GM21717 (cell line): ENCODE results near the gene PSAP.

Experiments used
- ATAC-seq: cut with Tn5 transposase; IDR thresholded peaks from one replicate; pipeline ENCODE4 v1.9.1; 2021; ENCODE audit warnings: mild to moderate bottlenecking, moderate library complexity; ENCODE audit not compliant: unreplicated experiment

The PSAP gene

DNA sequence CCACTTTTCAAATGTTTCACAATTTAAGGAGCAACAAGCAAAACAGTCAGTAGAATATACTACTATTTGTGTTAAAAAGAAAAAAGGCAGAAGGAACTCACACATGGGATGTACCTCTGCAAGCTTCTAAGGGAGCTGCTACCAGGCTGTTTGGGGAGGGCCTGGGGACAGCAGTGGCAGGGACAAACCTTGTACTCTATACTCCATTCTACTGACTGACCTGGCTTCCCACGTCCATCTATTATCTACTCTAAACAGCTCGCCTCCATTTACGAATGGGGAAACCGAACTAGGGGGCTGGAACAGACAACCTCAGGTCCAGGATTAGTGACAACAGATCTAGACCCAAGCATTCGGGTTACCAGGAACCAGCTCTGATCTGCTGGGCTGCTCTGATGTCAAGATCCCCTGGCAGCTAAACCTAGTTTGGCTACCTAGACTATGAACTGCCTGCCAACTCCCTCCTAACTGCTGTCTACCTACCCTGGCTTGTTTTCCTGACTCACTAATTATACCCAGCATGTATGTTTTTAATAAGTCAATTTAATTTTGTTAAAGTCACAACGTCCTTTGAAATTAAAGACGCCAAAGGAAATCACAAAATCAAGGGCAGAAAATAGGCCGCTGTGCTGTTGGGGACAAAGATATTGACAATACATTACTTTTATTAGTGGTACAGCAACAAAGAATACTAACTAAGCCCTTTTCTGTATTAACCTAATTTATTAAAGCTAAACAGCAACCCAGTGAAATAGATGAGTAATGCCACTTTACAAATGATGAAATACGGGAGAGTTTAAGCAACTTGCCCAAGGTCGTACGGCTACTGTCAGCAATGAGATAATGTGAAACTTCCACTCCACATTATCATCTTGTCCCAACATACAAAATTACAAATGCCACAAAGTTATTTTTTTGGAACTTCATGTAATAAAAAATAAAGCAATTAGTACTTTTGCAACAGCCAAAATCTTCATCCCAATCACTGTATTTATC, 5.3 kb downstream of the PSAP start:
- ATAC-seq, result no peak

DNA sequence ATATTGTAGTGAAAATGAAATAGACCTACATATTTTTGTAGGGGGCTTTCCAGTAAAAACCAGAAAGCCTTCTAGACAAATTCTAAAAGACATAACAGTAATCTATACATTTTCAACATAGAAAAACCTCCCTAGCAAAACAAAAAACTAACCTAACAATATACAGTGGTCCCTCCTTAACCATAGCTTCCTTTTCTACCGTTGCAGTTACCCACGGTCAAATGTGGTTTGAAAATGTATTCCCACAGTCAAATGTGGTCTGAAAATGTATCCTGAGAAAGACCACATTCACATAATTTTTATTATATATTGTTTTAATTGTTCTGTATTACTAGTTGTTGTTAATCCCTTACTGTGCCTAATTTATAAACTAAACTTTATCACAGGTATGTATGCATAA, 6.4 kb downstream of the PSAP start:
- no peak for ATAC-seq

DNA sequence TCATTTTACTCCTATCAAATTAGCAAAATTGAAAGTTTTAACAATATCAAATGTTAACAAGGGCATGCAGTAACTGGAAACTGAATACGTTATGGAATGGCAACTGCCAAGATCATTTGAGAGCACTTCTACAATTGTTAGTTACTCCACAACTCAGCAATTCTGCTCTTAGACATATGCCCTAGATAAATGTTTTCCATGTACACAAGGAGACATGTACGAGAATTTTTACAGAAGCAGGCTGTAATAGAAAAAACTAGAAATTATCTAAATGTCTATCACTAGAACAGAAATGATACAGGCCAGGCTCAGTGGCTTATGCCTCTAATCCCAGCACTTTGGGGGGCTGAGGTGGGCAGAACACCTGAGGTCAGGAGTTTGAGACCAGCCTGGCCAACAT, 7.0 kb downstream of the PSAP start:
- no peak for ATAC-seq

DNA sequence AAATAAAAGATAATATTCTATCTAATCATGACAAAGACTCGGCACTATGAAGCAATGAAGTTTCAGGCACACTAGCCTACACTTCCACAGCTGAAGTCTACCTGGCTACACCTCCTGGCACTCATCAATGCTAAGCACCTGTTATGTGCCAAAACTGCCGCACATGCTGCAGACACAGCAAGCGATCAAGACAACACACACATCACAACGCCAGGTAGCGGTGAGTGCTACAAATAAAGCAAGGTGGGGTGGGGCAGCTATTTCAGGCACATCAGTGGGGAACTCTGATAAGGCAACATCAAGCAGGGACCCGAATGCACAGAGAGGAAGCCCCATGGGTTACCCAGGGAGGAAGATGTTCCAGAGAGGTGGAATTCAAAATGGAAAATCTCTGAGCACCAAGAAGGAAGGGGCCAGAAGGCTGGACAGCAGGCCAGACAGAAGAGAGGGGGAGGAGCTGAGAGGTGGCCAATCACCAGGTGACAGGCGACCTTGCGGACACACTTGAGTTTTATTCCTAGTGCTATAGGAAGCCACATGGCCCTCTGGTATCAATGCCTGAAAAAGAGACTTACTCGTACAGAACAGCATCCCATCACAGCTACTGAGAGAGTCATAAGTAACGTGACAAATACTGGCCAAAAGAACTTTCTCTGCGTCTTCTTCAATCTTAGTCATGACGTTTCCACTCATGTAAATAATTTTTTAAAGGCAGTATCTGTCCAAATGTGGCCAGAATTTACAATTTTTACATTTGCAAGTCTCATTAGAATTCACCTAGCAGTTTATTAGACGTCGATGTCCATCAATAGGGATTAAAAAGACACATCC, 8.0 kb downstream of the PSAP start:
- ATAC-seq, result no peak

DNA sequence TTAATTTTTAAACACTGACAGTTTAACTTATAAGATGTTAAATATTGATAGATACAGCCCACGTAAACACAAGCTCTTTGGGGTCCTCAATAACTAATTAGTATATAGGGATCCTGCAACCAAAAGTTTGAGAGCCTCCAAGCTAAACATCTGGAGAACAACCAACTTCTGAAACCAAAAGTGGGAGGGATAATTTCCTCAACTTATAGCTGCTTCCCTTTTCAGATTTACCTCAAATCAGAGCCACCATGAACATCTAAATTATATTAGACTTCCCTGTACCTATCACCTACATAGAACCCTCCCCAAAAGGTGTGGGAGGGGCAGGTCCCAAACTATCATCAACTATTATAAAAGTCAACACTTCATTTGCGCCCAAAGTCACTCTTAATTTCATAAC, 8.6 kb downstream of the PSAP start:
- ATAC-seq, result no peak

DNA sequence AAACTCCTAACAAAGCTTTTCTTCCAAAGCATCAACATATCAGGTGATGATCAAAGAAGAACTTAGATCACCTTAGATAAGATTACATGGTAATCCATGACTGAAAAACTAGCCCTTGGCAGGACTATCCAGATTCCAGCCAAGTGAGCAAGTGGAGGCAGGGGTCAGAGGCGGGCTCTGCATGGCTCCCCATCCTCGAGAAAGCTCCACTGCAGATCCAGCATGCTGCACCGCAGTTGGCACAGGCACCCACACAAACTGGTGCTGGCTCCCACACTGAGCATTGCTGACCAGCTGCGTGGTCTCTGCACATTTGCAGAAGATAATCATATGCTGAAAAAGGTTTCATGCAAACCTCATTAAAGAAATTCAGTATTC, 10.1 kb downstream of the PSAP start:
- no peak for ATAC-seq

DNA sequence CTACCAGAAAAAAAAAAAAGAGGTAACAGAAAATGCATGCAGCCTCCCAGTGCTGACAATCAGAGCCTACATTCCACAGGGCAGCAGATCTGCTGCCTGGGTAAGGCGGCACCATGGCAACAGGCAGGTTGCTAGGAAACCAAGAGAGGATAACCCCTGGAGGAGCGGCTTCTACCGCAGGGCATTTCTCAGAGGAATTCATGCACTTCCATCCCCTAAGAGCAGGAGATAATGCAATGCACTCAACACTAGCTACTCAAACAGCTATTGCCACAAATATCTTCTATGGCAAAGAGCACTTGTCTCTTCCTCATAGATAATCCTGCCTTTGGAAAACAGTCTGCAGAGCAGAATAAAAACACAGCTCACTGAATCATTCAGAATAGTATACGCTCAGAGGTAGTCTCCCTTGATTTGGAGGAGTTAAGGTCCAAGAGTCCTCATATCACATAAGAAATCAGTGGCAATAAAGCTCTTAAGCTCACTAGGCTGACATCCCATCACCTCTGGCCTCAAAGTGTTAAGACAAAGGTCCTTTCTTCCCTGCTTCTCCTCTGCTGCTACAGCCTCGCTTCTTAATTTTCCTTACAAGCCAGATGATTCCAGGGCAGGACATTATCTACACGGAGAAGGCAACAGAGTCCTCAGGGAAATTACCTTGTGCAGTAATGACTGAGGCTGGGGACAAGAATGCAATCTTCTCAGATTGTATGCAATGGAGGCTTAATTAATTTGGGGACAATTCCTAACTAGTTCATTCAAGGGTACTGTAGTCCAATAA, 10.7 kb downstream of the PSAP start:
- no peak for ATAC-seq

DNA sequence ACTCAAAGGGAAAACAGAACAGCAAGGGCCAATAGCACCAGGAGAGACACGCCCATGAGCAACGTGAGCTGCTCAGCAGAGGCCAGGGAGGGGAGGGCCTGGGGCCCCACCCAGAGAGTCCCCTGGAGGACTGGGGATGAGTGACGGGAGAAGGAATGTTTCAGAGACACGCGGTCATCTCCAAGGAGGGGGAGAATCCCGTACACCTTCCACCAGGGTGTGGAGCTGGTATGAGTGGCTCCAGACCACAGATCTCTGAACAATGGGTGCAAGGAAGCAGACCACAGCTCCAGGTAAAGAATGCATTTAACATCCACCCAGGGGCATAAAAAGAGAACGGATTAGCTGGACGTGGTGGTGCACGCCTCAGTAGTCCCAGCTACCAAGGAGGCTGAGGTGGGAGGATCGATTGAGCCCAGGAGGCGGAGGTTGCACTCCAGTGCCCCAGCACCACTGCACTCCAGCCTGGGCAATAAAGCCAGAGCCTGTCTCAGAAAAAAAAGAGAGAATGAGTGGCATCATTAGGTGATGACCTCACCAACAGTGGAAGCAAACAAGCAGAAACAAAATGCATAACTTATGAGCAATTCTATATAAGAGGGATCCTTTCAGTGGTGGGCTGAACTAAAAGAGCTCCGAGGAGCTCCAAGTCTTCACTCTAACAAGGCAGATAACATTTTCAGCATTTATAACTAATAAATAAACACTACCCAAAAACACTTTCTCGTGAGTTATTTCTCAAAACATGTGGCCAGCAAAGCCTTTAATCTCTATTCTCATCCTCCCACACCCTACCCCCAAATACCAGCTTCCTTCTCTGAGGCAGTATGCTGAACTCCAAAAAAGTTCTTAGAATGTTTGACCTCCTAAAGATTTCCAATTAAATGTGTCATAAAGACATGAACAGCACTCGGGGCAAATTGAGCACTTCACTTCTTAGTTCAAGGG, 12.5 kb downstream of the PSAP start:
- ATAC-seq, result no peak

DNA sequence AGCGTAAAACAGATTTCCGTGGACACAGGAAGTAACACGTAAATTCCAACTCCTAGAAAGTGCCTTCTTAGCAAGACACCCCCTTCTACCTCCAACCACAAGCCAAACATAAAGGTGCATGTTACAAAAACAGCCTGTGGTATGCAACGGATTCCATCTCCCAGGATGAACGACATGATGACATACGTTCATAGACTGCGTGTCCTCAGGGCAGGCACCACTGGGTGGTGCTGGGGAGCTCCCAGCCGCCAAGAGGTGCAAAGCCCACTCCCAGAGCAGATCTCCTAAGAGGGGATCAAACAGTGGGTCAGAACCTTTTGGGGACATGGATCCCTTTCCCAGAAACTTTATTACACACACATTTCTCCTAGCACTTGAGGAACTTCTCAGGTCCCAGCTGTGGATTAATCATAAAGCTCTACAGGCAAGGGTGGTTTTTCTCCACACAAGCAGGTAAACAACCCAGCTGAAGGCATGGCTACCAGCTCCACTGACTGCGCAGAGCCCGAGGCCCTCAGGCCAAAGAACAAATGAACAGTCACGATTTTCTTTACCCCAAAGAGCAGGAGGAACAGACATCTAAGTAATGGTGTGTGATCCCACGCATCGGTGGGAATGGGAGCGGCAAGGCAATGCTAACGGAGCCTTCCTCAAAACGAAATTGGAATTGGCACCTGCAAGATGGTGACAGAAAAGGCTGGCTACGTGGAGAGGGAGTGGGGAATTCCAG, 13.8 kb downstream of the PSAP start:
- ATAC-seq, result no peak

DNA sequence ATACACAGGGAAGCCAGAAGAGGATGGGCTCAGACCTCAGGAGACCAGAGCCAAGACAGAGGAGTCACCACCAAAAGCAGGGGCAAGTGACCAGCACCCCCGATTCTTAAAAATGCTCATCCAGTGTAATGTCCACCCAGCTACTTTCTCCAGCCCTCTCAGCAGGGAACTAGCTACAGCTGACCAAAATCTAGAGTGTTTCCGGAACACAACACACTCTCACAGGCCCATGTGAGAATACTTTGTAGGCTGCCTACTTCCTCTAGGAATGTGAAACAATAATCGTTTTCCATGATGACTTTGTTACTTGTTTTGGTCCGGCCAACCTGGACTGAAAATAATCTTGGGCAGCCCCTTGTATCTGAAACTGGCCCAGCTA, 14.5 kb downstream of the PSAP start:
- ATAC-seq, result peak; percentile 20

DNA sequence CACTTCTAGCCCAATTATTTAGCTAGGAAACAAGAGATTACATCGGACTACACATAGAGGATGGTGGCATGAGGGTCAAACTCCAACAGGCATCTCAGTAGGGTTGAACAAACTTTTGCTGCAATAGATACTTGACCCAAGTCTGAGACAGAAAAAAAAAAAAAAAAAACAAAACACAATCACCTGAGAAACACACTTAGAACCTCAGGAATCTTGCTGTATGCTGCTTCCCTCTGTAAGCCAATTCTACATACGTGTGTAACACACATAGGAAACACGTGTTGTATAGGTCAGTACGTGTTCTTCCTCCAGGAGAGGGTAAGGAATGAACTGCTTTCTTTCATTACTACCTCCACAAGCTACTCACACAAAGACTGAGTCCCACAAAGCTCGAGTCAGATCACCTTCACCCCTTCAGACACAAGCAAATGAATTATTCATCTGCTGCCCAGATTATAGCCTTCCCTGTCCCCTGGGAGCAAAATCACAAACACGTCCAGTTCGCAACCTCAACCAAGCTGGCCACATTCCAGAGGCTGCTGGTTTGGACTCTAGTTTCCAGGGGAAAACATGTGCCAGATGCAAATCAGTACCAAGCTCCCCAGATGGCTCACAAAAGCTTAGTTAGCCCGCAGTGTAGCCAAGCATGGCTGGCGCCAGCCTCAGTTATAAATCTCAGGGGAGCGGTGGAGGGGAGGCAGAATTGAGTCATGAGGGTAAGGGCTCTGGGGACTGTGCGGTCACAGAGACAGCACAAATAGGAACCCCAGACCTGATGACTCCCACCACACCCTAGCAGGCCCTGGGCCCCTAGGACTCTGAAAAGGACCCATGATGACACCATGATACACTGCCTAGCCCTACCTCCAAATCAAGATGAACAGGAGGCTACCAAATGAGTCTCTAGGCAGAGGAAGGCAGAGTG, 15.1 kb downstream of the PSAP start:
- peak; percentile 82 for ATAC-seq

DNA sequence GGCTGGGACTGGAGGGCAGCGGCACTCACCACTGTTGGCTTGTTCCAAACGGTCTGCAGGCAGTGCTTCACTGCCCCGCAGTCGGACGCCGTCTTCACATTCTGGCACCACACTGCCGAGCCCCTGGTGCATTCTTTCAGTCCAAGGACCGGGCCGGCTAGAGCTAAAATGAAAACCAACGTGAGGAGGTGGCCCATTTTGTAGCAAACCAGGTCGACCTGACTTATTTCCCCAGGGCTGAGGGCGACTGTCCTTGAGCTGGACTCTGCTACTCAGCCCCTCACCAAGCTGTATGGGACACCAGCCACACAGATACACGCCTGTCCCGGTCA, 16.7 kb downstream of the PSAP start:
- ATAC-seq, result no peak

DNA sequence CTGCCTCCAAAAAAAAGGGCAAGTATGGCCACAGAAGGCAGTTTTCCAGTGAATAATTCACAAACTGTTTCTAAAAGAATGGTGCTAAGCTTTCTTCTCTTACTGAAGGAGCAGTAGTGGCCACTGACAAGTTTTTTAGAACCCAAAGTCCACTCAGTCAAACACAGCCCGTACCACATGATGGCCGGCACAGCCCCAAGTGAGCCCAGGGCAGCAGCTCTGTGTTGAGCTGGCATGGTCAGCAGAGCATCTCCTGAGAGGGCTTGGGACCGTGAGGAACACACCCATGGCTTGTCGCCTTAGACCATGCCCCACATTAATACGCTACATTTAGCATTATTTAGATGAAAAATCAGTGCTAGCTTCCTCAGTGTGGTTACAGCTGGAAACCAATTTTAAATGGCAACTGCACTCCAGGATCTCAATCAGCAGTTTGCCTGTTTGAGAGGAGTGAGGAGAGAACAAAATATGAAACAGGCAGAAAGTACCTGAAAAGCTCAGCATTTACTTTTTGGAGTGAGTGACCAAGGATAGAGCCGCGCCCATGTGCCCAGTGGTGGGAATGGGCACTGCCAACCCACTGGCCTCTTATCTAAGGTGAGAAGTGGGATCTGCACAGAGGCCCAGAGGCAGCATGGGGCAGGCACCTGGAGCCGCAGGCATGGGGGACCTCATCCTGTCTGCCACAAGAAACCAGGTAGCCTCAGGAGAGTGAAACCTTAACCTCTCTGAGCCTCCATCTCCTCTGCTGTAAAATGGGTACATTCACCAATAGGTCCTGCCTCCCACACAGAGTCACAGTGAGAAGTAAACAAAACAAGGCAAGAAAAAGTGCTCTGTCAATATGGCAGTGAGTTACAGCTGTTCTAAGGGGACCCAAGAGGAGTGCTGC, 17.4 kb downstream of the PSAP start:
- ATAC-seq, result no peak

DNA sequence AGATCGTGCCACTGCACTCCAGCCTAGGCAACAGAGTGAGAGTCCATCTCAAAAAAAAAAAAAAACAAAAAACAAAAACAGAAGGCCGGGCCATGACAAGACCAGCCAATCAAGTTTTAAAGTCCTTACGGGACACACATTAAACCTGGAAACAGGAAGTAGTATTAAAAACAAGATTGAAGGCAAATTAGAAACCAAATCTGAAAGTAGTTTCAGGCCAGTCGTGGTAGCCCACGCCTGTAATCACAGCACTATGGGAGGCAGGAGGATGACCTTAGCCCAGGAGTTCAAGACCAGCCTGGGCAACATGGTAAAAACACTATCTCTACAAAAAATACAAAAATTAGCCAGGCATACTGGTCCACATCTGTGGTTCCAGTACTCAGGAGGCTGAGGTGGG, 18.1 kb downstream of the PSAP start:
- ATAC-seq, result no peak

DNA sequence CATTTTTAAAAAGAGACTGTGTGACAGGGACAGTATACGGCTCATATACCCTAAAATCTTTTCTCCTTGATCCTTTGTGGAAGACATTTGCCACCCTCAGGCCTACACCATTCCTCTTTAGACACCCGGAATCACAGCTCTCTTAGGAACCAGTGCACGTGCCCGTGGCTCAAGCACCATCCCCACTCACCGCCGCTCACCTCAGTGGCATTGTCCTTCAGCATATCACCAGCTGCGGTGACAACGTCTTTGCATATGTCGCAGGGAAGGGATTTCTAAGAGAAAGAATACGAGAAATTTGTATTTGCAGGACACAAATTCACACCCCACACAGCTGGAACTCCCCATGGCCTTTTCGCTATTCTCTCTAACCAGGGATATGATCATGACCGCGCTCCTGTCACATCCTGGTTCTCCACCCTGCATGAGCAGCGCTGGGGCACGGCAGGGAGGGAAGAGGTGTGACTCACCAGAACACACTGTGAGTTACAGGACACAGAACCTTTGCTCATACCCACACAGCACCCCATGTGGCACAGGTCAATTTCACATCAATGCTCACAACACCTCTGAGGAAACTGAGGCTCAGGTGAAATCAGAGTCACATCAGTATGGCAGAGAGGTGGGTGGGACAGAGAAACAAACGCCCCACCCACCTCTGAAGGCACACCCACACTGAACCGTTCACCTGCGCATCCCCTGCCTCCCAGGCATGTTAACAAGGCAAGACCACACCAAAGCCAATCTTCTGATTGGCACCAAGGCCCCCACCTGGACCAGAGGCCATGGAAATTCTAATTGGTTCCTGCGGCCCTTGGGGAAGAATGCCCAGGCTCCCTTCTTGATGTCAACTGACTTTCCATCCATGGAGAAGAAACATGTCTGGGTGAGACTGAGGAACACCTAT, 19.2 kb downstream of the PSAP start:
- no peak for ATAC-seq

DNA sequence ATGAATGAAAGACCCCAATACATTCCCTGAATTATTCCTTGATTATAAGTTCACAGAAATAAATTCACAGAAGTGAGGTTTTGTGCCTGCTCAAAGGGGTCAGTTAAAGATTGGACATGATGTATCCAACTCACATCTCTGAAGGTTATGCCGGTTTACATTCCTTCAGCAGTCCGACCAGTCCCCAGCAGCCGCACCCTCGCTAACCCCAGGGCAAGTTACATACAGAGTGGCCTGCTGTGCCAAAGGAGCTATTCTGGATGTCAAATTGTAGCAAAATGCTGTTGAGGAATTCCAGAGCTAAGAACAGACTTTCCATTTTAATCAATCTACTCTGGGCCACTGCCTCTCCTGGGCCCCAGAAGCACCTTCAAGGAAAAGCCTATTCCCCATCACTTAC, 20.3 kb downstream of the PSAP start:
- no peak for ATAC-seq

DNA sequence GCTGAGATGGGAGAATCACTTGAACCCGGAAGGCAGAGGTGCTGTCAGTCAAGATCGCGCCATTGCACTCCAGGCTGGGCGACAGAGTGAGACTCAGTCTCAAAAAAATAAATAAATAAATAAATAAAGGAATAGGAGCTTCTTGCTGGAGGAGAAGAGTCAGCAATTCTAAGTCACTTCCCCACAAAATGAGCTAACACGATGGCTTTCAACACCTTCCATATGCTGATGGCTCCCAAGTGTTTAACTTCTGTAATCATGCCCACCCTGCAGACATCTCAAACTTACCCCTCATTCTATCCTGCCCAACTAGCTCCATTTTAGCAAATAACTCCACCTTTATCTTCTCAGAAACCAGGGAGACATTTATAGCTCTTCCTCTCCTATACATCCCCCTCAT, 21.2 kb downstream of the PSAP start:
- ATAC-seq, result no peak
